ENCODE data around the gene MMP24.
A peak's percentile ranks its signal among the peaks of the same experiment; 100 is the strongest.
"Not testable (repeated sequence)": the region's sequence is repeated elsewhere in the genome, so short reads cannot be mapped to it uniquely, and the experiment has no call there.

Gene MMP24

DNA sequence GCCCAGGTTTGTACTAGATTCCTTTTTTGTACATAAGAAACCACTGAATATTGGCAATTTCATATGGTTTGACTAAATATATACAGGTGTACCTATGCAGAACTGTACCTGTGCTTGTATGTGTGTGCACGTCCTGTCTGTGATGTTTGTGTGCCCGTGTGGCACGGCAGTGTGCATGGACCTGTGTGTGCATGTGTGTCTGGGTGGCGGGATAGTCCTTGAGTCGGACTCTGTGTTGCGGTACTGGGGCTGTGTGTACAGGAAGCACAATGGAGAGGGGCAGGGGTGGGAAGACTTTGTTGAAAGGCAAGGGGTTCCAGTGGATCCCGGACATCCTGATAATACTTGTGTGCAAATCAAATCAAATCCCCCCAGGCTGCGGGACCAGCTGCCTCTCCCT lies 69.2 kb downstream of the MMP24 start:
- DNase-seq: no peak

- no peak for DNase-seq
Observed at GRCh38 chr20:35296101-35296554, 69.6 kb downstream of the MMP24 start.

DNA sequence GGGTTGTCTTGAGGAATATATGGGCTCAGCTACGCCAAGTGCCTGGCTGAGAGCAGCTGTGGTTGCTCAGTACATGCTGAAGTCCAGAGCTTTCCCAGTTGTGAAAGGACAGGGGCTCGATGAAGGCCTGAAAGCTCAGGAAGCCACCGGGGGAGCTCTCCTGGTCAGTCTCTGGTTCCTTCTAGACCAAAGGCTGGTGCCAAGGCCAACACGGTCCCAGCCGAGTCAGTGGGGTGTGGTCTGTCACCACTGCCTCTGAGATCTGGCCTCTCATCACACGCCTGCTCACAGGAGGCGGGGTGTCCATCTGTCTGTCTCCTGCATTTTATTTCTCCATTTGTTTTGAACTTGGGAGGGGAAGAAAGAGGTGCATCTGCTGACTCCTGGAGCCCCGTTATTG lies 70.7 kb downstream of the MMP24 start:
- DNase-seq: no peak

DNA sequence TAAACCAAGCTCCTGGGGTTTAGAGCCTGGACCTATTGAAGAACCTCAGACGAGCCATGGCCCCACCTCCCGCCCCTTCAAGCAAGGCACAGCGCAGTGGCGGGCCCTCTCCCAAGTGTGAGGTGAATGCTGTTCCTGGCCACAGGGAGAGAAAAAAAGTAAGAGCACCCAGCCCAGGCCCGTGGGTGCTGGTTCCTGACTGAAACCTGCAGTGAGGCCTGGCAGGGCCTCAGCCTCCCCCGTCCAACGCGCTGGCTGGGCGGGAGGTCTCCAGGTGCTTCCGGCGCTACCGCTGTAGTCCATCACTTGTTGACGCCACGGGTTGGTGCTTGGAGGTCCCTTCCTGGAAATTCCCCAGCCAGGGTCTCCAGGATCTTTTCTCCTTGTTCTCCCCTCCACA lies 71.2 kb downstream of the MMP24 start:
- DNase-seq: no peak

- DNase-seq: no peak
Observed at GRCh38 chr20:35298264-35298663, 71.8 kb downstream of the MMP24 start.

GRCh38 chr20:35299780-35300179 lies 73.3 kb downstream of the MMP24 start:
- no peak for DNase-seq

GRCh38 chr20:35300469-35301262 lies 74.2 kb downstream of the MMP24 start:
- no peak for DNase-seq

DNA sequence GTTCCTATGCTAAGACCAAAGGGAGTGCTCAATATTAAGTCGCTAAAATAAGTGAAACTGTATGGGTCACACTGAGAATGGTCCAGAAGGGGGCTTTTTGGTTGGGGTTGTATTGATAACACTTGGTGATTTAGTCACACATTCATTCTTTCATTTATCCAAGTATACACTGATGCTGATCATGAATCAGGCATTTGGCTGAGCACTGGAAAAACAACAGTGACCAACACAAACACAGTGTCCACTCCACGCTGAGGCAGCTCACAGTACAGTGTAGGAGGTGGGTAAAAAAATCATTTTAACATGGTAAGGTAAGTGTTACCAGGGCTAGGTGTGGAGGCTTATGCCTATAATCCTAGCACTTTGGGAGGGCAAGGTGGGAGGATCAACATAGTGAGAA lies 74.9 kb downstream of the MMP24 start:
- no peak for DNase-seq

DNA sequence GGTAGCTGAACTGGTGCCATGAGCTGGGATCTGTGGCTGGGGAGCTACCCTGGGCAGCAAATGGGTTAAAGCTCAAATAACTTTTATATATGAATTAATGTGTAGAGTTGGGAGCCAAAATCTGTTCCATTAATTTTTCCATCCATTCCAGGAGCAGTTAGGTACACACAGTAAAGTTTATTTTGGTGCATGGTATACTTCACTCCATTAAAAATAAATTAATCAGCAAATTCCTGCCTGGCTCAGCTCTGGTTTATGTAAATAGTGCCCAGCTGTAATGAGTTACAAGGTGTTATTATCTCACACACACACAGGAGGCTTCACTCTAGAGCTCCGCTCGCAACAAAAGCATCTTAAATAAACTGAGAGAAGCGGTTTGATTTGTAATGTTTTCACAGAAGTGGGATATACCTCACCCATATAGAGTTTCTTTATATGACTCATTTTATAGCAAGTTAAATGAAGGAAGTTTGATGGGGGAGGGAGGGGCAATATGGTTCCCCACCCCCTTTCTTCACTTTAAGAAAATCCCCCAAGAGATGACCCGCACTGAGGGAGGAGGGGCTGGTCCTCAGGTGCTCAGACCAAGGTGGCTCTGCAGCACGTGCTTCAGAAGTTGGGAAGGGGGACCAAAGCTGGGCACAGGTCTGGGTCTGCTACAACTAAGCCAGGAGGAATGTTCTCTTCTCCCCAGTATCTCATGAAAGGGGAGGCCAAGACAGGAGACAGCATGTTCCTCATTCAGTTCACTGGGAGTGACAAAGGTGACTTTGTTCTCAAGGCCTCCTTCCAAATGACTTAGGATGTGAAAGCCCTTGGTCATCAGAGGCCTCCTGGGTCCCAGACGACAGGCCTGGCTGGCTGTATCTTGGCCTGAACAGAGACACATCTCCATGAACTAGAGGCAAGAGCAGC lies 76.2 kb downstream of the MMP24 start:
- no peak for DNase-seq

GRCh38 chr20:35303382-35303734 lies 76.9 kb downstream of the MMP24 start:
- DNase-seq: no peak

- peak; percentile 50 for DNase-seq
Observed at GRCh38 chr20:35303735-35304491, 77.4 kb downstream of the MMP24 start.

DNA sequence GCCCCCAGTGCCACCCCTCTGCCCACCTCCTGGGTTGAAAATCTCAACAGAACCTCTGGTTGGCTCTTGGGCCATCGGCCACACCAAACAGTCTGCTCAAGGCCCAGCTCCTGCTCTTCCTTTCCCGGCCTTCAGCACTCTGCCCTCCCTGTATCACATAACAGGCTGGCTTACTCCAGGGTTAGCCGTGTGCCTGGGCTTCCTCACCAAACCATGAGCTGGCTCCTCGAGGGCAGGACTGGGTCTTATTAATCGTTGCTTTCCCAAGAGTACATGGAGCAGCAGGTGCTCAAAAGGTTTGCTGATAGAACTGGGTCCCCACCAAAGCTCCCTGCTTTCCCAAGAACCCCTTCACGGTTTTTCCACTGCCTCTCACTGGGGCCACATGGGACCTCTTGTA lies 78.5 kb downstream of the MMP24 start:
- DNase-seq: no peak

GRCh38 chr20:35305682-35306556 lies 79.4 kb downstream of the MMP24 start:
- DNase-seq: no peak

DNA sequence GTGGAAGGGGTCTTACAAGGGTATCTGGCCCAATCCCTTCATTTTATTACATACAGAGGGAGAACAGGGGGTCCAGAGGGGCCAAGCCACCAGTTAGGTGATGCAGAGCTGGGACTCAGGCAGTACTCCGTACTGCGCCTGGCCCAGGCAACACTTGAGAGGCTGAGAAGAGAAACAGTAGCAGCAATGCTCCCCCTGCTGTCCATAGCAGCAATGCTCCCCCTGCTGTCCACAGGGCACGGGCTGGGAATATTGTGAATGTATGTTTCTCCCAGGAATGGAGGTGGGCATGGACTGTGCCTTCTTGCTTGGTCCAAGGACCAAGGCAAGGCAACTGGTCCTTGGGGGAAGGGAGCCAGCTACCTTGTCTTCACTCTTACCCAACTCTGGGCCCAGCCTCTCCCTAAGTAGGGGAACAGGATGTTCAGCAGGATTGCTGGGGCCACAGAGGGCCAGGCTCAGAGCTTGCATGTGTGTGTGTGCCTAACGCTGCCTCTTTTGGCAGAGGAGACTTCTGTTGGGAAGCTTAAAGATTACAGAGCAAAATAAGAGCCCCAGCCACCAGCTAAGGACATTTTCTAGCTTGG lies 80.5 kb downstream of the MMP24 start:
- no peak for DNase-seq

- no peak for DNase-seq
Observed at GRCh38 chr20:35307666-35308653, 81.5 kb downstream of the MMP24 start.

DNA sequence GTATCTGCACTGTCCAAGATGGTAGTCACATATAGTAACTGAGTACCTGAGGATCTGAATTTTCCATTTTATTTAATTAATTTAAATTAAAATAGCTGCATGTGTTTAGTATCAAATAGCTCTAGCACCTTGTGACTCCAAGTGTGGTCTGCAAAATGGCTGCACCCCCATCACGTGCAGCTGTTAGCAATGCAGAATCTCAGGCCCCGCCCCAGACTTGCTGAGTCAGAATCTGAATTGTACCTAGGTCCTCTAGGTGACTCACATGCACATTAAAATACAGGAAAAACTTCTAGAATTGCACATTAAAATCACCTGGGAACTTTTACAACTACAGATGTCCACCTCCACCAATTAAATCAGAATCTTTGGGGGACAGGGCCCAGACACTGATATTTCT lies 84.9 kb downstream of the MMP24 start:
- no peak for DNase-seq

DNA sequence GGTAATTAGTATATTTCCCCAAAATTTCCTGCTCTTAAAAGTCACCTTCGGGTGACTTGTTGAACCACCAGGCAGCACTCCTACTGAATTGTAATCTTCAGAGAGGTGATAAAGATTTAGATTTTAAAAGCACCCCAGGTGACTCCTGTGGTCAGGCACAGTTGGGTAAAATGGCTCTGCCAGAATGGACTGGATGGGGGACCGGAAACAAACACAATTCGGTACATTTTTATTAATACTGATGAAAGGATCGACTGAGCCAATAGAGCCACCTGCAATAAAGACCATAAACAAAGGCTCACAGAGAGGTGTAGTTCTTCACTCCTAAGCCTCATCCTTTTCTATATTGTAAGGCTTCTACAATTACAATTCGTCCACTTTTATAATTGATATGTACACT lies 85.3 kb downstream of the MMP24 start:
- DNase-seq: no peak

GRCh38 chr20:35312318-35312717 lies 85.8 kb downstream of the MMP24 start:
- DNase-seq: no peak

- DNase-seq: no peak
Observed at GRCh38 chr20:35314816-35315631, 88.5 kb downstream of the MMP24 start.

DNA sequence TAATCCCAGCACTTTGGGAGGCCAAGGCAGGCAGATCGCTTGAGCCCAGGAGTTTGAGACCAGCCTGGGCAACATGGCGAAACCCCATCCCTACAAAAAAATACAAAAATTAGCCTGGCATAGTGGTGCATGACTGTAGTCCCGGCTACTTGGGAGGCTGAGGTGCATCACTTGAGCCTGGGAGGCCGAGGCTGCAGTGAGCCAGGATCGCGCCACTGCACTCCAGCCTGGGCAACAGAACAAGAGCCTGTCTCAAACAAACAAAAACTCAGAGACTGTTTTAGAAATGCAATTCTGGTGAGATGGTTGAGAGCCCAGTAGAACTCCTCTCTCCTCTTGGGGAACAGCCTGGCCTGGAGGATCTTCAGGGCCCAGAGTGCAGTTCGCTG lies 89.1 kb downstream of the MMP24 start:
- not testable (repeated sequence) for DNase-seq

Measured in NCI-H2107 (cell line).